ENCODE results near the gene IGIP. TPM values are rescaled to one million over a fixed set of nuclear protein-coding genes. Genes with fewer than 3 reads are reported as not detected.

IGIP gene
- polyA plus RNA-seq = 22.9 and 34.7 TPM in 2 replicates

GRCh38 chr5:140125637-140126036, at the start of gene IGIP:
IGIP (plus strand) TSS chr5:140125937; CDS start chr5:140128477, 2,540 bp downstream.

GRCh38 chr5:140113699-140114263, 12.0 kb upstream of the IGIP start, which contains the start of gene PURA:
PURA (plus strand) TSS chr5:140114109; CDS start chr5:140114182, 73 bp downstream.

DNA sequence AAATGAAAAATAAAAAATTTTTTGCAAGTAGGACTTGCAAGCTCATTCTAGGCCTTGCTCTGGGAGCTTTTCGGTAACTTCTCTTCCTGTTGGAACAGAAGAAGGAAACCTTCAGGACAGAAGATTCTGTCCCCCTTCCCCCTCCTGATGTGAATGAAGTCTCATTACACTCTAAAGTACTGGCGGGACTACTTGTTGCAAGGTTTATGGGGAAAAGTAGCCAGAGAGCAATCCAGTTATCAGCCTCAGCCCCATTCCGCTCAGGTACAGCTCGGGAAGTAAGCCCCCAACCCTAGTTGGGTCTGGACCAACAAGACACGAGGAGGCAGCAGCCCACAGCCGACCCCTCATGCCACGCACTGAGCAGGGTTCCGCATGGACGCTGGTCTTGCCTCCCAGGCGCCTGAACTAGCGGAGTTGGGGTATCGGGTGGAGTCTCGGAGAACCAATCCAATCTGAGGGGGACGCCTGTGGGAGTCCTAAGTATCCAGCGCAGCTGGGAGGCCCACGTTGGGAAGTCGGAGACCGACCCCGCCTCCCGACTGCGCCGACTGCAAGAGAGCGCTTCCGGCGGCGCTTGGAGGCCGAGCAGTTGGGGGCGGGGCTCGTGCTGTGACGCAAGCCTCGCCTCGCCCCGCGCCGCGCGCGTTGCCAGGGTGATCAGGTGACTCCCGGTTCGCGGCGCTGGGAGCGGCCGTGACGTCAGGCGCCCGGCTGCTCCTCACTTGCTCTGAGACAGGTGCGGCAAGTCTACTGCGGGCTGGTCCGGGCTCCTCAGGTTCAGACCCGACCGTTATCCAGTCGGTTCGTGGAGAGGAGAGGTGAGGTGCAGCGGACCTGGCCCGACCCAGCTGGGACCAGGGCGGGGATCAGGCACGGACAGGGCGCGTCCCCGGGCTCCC, 49.0 kb downstream of the IGIP start, which contains the start of gene CYSTM1:
CYSTM1 (plus strand) TSS at position 724 of the 902 bp plus-strand sequence. CDS start 19,278 bp downstream, outside the sequence.

Other genes with a start within 250 kb of the IGIP start
- 0.38 and 0.73 TPM in 2 replicates for gene NRG2, start 82.6 kb upstream of the IGIP start, polyA plus RNA-seq
- 18.9 and 19.3 TPM in 2 replicates for gene PURA, start 11.8 kb upstream of the IGIP start, polyA plus RNA-seq
- 1,291 and 1,411 TPM in 2 replicates for gene CYSTM1, start 49.3 kb downstream of the IGIP start, polyA plus RNA-seq
- gene PFDN1, start 177.2 kb downstream of the IGIP start, polyA plus RNA-seq = 168 and 172 TPM in 2 replicates
- 4.3 and 4.9 TPM in 2 replicates for gene HBEGF, start 220.7 kb downstream of the IGIP start, polyA plus RNA-seq
- 0.11 TPM in 1 of 2 replicates, not detected in the other for gene SLC4A9, start 234.3 kb downstream of the IGIP start, polyA plus RNA-seq